Measurements from ENCODE around the gene EFCAB6.

The EFCAB6 gene

GRCh38 chr22:43812149-43812842 is at the start of gene EFCAB6:
TSS of gene EFCAB6 (minus strand) at chr22:43812305. CDS start at chr22:43782318, 29,987 bp downstream.
- DNase-seq, result peak; percentile 83

- DNase-seq, result no peak
Observed at GRCh38 chr22:43861529-43861928, 49.4 kb upstream of the EFCAB6 start.

GRCh38 chr22:43860831-43861230 is 48.7 kb upstream of the EFCAB6 start:
- no peak for DNase-seq

GRCh38 chr22:43860126-43860525 is 48.0 kb upstream of the EFCAB6 start:
- DNase-seq, result no peak

DNA sequence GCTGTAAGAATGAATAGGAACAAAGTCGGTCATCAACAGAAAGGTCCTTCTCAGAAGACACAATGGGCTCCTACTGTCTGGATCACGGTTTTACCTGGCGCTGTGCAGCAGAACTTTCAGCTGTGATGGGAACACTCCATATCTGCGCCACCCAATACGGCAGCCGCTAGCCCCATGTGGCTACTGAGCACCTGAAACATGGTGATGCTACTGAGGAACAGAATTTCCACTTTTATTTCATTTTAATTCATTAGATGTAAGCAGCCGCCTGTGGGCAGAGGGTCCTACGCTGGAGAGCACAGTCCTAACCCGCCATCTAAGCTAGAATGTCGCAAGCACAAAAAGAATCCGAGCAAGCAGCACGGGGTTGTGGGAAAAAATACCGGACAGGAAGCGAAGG is 47.5 kb upstream of the EFCAB6 start:
- DNase-seq, result no peak

DNA sequence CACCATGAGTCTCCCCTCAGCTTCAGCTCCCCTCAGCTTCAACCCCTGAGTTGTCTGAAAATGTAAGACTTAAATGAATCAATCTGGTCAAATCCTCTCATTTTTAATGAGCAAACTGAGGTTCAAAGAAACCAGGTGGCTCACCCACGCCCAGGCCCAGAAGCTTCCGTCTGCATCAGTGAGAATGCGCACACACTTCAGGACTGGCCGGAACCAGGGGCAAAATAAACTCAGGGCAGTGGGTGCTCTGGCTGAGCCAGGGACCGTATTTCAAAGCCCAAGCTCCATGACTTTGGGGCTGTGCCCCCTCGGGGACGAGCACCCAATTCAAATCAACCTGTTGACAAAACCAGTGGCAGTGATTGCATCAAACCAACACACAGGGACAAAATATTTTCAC is 47.1 kb upstream of the EFCAB6 start:
- no peak for DNase-seq

- no peak for DNase-seq
Observed at GRCh38 chr22:43858156-43858895, 46.2 kb upstream of the EFCAB6 start.

DNA sequence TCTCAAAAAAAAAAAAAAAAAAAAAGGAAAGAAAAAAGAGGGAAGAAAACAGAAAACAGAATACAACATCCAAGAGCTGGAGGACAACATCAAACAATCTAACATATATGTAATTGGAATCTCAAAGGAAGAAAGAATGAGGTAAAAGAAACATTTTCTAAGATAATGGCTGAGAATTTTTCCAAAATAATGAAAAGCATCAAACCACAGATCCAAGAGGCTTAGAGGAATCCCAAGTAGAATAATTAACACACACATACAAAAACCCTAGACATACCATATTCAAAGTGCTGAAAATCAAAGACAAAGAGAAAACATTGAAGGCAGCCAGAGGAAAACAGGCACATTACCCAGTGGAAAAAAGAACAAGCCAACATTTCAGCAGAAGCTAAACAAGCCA is 45.3 kb upstream of the EFCAB6 start:
- no peak for DNase-seq

- DNase-seq, result no peak
Observed at GRCh38 chr22:43855431-43855830, 43.3 kb upstream of the EFCAB6 start.

DNA sequence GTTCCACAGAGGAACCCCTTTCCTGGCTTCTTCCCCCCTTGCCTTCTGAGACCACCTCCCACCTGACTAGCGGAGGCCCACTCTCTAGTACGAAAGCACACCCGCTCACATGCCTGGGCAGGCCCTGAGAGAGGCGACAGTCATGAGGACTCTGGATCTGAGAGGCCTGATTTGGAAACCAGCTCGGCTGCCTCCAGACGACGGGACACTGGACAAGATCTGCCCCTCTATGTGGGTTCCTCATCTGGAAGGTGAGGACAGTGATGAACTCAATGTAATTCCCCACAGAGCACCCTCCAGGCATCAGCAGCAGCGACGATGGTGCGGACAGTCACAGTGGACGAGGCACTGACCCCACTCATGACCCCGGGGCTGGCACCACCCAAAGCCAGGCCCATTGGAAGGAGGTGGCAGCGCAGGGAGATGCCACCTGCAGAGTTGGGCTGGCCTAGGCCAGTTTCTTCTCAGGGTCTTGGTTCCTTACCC is 42.7 kb upstream of the EFCAB6 start:
- no peak for DNase-seq

- no peak for DNase-seq
Observed at GRCh38 chr22:43854121-43854785, 42.1 kb upstream of the EFCAB6 start.

DNA sequence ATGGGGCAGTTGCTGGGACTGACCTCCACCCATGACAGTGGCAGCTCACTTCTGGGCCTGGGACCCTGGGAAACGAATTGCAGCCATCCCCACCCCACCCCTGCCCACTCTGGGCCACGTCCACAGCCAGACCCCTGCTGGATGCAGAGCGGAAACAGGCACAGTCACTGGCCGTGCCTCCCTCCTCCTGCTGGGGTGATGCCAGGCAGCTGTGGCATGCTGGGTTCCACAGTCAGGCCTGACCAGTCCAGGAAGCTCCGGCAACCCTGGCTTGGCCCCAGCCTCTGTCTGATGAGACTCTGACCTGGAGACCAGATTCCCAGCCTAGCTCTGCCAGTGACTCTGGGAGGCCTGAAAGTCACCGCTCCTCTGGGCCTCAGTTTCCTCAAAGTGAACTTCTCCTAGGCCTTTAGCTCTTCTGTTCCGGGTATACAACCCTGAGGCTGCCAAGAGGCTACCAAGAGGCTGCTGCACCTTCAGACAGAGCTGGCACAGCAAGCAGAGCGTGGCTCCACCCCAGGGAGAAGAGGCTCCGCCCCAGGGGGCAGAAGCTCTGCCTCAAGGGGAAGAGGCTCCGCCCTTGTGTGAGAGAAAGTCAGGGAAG is 41.3 kb upstream of the EFCAB6 start:
- no peak for DNase-seq

DNA sequence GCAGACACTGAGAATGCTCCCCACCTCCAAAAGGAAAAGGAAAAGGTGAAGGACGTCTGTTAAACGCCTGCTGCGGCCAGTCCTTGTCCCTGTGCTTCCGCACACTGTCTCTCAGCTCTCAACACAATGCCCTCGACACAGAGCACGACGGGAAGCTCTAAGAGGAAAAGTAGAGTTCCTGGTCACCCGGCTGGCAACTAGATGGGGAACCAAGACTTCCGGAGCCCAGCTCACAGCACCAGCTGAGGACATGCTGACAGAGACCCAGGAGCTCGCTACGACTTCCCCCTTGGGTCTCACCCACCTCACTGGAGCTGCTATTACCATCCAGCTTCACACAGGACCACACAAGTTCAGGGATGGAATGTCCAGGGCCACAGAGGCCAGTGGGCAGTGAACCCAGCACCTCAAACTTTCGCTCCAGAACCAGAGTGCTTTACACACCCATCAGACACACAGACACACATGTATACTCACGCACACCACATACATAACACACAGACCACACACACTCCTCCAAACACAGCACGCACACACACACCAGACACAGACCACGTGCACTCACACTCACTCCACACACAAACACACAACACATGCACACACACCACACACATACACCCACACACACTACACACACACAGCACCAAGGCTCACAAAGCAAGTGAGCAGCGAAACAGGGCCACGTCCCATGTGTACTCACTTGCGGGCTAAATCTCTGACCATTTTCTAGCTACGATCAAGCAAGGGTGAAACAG is 40.6 kb upstream of the EFCAB6 start:
- no peak for DNase-seq

DNA sequence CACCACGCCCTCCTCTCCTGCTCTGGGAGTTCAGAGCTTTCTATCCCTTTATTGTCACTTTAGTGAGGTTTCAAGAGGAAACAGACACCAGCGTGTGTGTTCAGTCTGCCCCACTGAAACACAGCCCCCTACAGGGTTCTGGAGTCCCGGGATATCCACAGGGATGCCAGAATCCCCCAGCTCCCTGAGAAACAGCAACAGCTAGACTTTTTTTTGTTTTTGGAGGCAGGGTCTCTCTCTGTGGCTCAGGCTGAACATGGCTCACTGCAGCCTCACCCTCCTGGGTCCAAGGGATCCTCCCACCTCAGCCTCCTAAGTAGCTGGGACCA is 39.8 kb upstream of the EFCAB6 start:
- no peak for DNase-seq

DNA sequence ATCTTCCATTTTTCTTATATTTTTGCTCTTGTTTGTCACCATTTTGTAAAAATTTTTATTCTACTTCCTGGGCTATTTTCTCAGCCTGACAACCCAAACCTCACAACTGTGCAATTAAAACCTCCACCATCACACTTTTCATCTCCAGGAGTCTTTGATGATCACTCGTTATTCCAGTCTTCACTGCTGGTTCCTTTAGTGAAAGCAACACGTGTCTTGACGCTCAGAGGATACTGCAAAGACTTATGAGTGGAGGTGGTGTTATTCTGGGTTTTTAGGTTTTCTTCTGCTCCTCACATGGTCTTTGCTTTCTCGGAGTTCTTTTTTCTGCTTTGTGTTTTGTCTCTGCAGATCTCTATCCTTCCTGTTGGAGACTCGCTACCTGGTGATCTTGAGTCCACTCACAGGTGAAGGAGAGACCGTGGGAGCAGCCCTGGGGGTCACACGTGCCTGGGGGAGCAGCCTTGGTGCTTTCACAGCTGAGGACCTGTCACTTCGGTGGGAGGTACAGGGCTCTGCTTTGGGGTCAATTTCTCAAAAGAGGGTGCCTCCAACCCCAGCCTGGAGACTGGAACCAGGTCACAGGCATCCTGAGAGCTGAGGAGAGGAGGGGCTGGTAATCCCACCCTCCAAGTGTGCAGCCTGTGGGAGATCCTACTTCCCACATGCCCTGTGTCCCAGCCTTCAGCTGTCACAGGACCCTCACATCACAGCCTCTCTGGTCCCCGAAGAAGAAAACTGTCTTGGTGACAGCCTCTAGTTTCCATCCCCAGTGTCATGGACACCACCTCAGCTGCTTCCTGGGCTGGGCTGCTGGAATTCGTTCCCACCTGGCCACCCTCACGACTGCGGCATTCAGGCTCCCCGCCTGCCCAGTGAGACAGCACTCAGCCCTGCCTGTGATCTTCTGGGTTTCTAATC is 39.2 kb upstream of the EFCAB6 start:
- DNase-seq, result no peak

DNA sequence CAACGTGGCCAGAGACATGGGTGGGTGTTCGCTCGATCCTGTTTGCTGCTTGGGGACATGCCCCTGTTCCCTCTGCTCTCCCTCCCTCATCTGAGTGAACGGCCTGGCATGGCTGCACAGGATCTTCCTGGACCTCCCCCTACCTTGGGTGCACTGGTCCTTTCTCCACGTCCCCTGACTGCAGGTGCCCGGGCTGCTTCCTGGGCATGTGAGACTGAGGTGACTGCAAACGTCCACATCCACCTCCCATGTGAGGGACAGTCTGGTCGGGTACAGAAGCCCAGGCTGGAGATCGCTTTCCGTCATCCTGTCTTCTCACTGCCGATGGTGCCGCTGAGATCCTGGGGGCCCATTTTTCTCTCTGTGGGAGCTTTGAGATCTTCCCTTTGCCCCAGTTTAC is 38.4 kb upstream of the EFCAB6 start:
- no peak for DNase-seq

GRCh38 chr22:43849731-43850130 is 37.6 kb upstream of the EFCAB6 start:
- DNase-seq, result no peak

DNA sequence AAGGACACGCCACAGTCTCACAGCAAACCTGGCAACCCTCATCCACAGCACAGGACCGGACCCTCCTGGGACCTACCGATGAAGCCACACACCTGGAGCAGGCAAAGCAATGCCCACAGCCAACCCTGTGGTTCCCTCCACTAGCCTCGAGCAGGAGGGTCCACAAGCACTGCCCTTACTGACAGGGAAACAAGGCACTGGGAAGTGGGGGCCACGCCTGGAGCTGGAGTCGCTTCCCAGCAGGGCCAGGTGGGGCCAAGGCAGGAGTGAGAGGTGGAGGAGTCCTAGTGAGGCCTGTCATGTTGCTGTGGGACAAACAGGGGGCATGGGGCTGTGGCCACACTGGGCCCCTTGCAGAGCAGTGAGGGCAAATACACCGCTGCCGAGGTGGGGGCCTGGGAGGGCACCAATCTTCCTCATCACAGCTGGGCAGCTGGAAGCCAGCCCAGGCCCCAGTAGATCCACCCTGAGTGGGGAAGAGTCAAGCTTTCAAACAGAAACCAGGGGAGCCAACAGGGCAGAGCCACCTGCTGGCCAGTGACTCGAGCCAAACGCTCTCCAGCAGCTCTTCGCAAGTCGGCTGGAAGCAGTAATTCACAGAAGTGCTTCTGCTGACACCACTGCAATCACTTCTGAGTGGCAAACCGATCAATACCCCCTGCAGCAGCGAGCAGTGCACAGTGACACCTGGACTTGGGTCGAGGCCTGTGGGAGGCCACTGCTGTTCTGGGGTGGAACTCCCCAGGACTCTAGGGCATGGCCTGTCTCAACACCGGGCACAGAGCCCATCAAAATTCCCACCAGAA is 36.5 kb upstream of the EFCAB6 start:
- DNase-seq, result peak; percentile 54

- DNase-seq, result no peak
Observed at GRCh38 chr22:43847376-43848289, 35.5 kb upstream of the EFCAB6 start.

- DNase-seq, result no peak
Observed at GRCh38 chr22:43846966-43847365, 34.9 kb upstream of the EFCAB6 start.
